ENCODE results near the gene ADGRL3.
"Not testable (repeated sequence)": the region's sequence is repeated elsewhere in the genome, so short reads cannot be mapped to it uniquely, and the experiment has no call there.

Gene ADGRL3

GRCh38 chr4:61950625-61951024 is 750.5 kb downstream of the ADGRL3 start:
- no peak for DNase-seq (ENCODE audit: low spot score)
- TF ChIP-seq CTCF (IDR thresholded peaks at IDR 0.05; ENCODE audit: borderline replicate concordance, control extremely low read depth, extremely low read depth, insufficient read depth, missing control alignments): no peak
- in situ Hi-C loops (cut with MboI; ENCODE audit: low sequenced_read_pairs, unreplicated experiment): no loop called here

GRCh38 chr4:61953386-61953785 is 753.3 kb downstream of the ADGRL3 start:
- in situ Hi-C loops (cut with MboI; ENCODE audit: low sequenced_read_pairs, unreplicated experiment): no loop called here
- no peak for TF ChIP-seq CTCF (IDR thresholded peaks at IDR 0.05; ENCODE audit: borderline replicate concordance, control extremely low read depth, extremely low read depth, insufficient read depth, missing control alignments)
- no peak for DNase-seq (ENCODE audit: low spot score)

GRCh38 chr4:61958591-61958990 is 758.5 kb downstream of the ADGRL3 start:
- TF ChIP-seq CTCF (IDR thresholded peaks at IDR 0.05; ENCODE audit: borderline replicate concordance, control extremely low read depth, extremely low read depth, insufficient read depth, missing control alignments): no peak
- in situ Hi-C loops (cut with MboI; ENCODE audit: low sequenced_read_pairs, unreplicated experiment): no loop called here

GRCh38 chr4:61959087-61959486 is 759.0 kb downstream of the ADGRL3 start:
- in situ Hi-C loops (cut with MboI; ENCODE audit: low sequenced_read_pairs, unreplicated experiment): no loop called here
- no peak for DNase-seq (ENCODE audit: low spot score)
- TF ChIP-seq CTCF (IDR thresholded peaks at IDR 0.05; ENCODE audit: borderline replicate concordance, control extremely low read depth, extremely low read depth, insufficient read depth, missing control alignments): no peak

More at GRCh38 chr4:61958591-61958990, 758.5 kb downstream of the ADGRL3 start:
- no peak for DNase-seq (ENCODE audit: low spot score)

GRCh38 chr4:61984260-61984909 is 784.3 kb downstream of the ADGRL3 start:
- TF ChIP-seq CTCF (IDR thresholded peaks at IDR 0.05; ENCODE audit: borderline replicate concordance, control extremely low read depth, extremely low read depth, insufficient read depth, missing control alignments): no peak
- DNase-seq (ENCODE audit: low spot score): no peak
- in situ Hi-C loops (cut with MboI; ENCODE audit: low sequenced_read_pairs, unreplicated experiment): no loop called here

GRCh38 chr4:61985426-61985825 is 785.3 kb downstream of the ADGRL3 start:
- DNase-seq (ENCODE audit: low spot score): no peak
- no peak for TF ChIP-seq CTCF (IDR thresholded peaks at IDR 0.05; ENCODE audit: borderline replicate concordance, control extremely low read depth, extremely low read depth, insufficient read depth, missing control alignments)
- in situ Hi-C loops (cut with MboI; ENCODE audit: low sequenced_read_pairs, unreplicated experiment): no loop called here

GRCh38 chr4:61986929-61987328 is 786.8 kb downstream of the ADGRL3 start:
- DNase-seq (ENCODE audit: low spot score); in situ Hi-C loops (cut with MboI; ENCODE audit: low sequenced_read_pairs, unreplicated experiment): not testable (repeated sequence)
